GM19099 (cell line): ENCODE measurements around the gene LMF1.

Source experiments
- POLR2A ChIP-seq: IDR thresholded peaks from 3 replicates; pipeline ENCODE4 v1.6.1; 2011; ENCODE audit warnings: low read depth; ENCODE audit not compliant: insufficient read length; ENCODE audit errors: extremely low read depth

Gene LMF1

GRCh38 chr16:882256-882655 lies 88.5 kb downstream of the LMF1 start:
- TF ChIP-seq POLR2A = no peak

- no peak for TF ChIP-seq POLR2A
Observed at GRCh38 chr16:881219-882097, 89.3 kb downstream of the LMF1 start.

GRCh38 chr16:880471-881171 lies 90.2 kb downstream of the LMF1 start:
- no peak for TF ChIP-seq POLR2A

- TF ChIP-seq POLR2A = no peak
Observed at GRCh38 chr16:879986-880385, 90.8 kb downstream of the LMF1 start.

DNA sequence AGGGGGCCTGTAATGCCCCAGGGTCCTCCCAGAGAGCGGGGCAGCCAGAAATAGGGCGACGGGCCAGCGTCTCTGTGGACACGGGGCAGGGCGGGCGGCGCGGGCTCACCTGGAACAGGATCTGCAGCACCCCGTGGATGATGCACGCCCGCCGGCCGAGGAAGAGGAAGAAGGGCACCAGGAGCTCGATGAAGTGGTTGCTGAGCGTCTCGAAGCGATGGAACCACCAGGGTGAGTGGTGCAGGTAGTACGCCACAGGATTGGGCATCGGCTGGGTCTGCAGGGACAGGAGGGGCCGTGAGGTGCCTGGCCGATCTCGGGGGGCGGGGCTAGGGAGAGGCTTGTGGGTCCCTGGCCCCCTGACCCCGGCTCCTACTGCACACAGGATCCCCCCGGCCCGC lies 91.3 kb downstream of the LMF1 start:
- no peak for TF ChIP-seq POLR2A

GRCh38 chr16:878886-879285 lies 91.9 kb downstream of the LMF1 start:
- TF ChIP-seq POLR2A = no peak

- TF ChIP-seq POLR2A = no peak
Observed at GRCh38 chr16:878072-878784, 92.6 kb downstream of the LMF1 start.

- no peak for TF ChIP-seq POLR2A
Observed at GRCh38 chr16:877242-878071, 93.3 kb downstream of the LMF1 start.

DNA sequence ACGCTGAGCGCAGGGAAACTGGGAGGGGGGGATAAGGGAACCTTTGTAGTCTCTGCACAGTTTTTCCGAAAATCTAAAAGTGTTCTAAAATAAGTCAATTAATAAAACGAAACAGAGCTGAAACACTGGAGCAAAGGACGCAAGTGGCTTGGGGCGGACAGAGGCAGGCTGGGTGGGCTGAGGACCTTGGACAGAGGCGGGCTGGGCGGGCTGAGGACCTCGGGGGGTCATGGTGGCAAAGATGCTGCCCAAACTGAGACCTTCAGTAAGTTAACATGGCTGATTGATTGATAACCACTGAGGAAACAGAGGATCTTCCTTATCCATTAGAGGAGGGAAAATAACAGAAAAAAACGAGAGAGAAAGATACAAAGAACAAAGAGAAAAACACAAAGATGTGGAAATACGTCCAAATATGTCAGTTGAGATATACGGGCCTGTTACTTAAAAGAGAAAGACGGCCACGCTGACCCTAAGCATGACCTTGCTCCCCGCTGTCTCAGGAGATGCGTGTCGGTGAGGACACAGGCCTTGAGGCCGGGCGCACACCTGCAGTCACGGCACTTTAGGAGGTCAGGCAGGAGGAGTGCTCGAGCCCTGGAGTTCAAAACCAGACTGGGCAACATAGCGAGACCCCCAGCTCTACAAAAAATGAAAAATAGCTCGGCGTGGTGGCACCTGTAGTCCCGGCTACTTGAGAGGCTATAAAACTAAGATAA lies 94.1 kb downstream of the LMF1 start:
- no peak for TF ChIP-seq POLR2A

GRCh38 chr16:876041-876335 lies 94.8 kb downstream of the LMF1 start:
- TF ChIP-seq POLR2A = no peak

GRCh38 chr16:875182-876040 lies 95.4 kb downstream of the LMF1 start:
- no peak for TF ChIP-seq POLR2A

GRCh38 chr16:874366-875181 lies 96.2 kb downstream of the LMF1 start:
- no peak for TF ChIP-seq POLR2A

- no peak for TF ChIP-seq POLR2A
Observed at GRCh38 chr16:873889-874288, 96.9 kb downstream of the LMF1 start.
